GM12878 (cell line): Measurements from ENCODE around the gene BZW2. TPM values are rescaled to one million over a fixed set of nuclear protein-coding genes. Genes with fewer than 3 reads are reported as not detected.

Source experiments
- ATAC-seq: fragments of 200-7000 bp; cut with Tn5 transposase; 3 replicates; pipeline ENCODE4 v1.9.1; 2020; ENCODE audit warnings: mild to moderate bottlenecking, moderate library complexity
- BruUV-seq: library from RNA; stranded (reverse); fragments of 400-500 nt; replicated peaks from 2 replicates; lab custom pipeline; 2021; lab: Mats Ljungman, UMichigan
- CTCF ChIA-PET: fragments of 300-600 bp; sonication (Branson Sonifier 250); formaldehyde crosslinking; extraction: SDS; loops from one replicate; lab custom pipeline; 2021; ENCODE audit warnings: inconsistent platforms; lab: Yijun Ruan, JAX
- POLR2A ChIA-PET: fragments of 350-600 bp; formaldehyde crosslinking; extraction: SDS; loops from one replicate; lab custom pipeline; 2021; ENCODE audit warnings: inconsistent platforms; lab: Charles Lee
- RAD21 ChIA-PET: fragments of 300-600 bp; sonication (Branson Sonifier 250); formaldehyde crosslinking; loops from one replicate; lab custom pipeline; 2023; ENCODE audit warnings: antibody characterized with exemption; ENCODE audit not compliant: unreplicated experiment; lab: Charles Lee
- SMC1A ChIA-PET: fragments of 300-600 bp; sonication (Branson Sonifier 250); formaldehyde crosslinking; loops from one replicate; lab custom pipeline; 2023; ENCODE audit not compliant: unreplicated experiment, uncharacterized antibody; lab: Charles Lee
- DNase-seq: peaks from one replicate; pipeline ENCODE4 v3.0.0-alpha.2; 2011; ENCODE audit warnings: low read depth, low spot score
- FAIRE-seq: peaks from 3 replicates; lab custom pipeline; 2011; peaks lifted over from hg19 to GRCh38; lab: Jason Lieb, UNC
- H2AFZ ChIP-seq: 2 replicates; pipeline ENCODE4 v1.6.0; 2011; ENCODE audit warnings: low read depth, low read length, control low read depth; ENCODE audit not compliant: control insufficient read depth
- H3K27ac ChIP-seq: 2 replicates; pipeline ENCODE4 v1.5.1; 2011; ENCODE audit warnings: control low read depth; ENCODE audit not compliant: control insufficient read depth, insufficient read depth
- H3K27me3 ChIP-seq, 2 experiments: replicated peaks in 1 of 2; 2 replicates each; pipeline versions ENCODE4 v1.6.0 to v1.6.1; 2011; ENCODE audit warnings: low read length in 1 of 2; ENCODE audit not compliant: control insufficient read depth in 2 of 2, insufficient read depth in 2 of 2
- H3K36me3 ChIP-seq, 2 experiments: 2 replicates each; pipeline ENCODE4 v1.5.1; 2011; ENCODE audit warnings: low read length in 1 of 2; ENCODE audit not compliant: control insufficient read depth in 2 of 2, insufficient read depth in 2 of 2
- H3K4me1 ChIP-seq: 2 replicates; pipeline ENCODE4 v1.6.1; 2011; ENCODE audit warnings: mild to moderate bottlenecking, low read length, moderate library complexity, mixed read lengths; ENCODE audit not compliant: control insufficient read depth, insufficient read depth
- H3K4me2 ChIP-seq: 2 replicates; pipeline ENCODE4 v1.6.0; 2011; ENCODE audit warnings: control low read depth; ENCODE audit not compliant: control insufficient read depth, insufficient read depth
- H3K4me3 ChIP-seq: fragments of 200-600 bp; sonication (generic); 2 replicates; pipeline ENCODE4 v1.5.1; 2016
- H3K79me2 ChIP-seq: 2 replicates; pipeline ENCODE4 v1.6.0; 2011; ENCODE audit warnings: low read length; ENCODE audit not compliant: control insufficient read depth, insufficient read depth
- H3K9ac ChIP-seq: 2 replicates; pipeline ENCODE4 v1.8.0; 2011; ENCODE audit warnings: low read length, control low read depth, mixed read lengths; ENCODE audit not compliant: control insufficient read depth, insufficient read depth
- H3K9me3 ChIP-seq: replicated peaks from 3 replicates; pipeline ENCODE4 v1.5.1; 2011; ENCODE audit warnings: mild to moderate bottlenecking, low read length; ENCODE audit not compliant: control insufficient read depth, insufficient read depth
- H4K20me1 ChIP-seq: 2 replicates; pipeline ENCODE4 v1.6.0; 2011; ENCODE audit not compliant: control insufficient read depth, insufficient read depth
- BCL3 ChIP-seq: IDR thresholded peaks from 2 replicates; pipeline ENCODE4 v1.6.1; 2011; ENCODE audit warnings: borderline replicate concordance, low read depth, mild to moderate bottlenecking, moderate library complexity, low read length; ENCODE audit not compliant: insufficient read depth, poor library complexity, severe bottlenecking
- CEBPB ChIP-seq, 2 experiments: fragments of 150-350 bp in 1 of 2; IDR thresholded peaks; 2 replicates each; pipeline ENCODE4 v1.6.1; 2012 to 2014; ENCODE audit warnings: low read depth in 2 of 2, low read length in 2 of 2, borderline replicate concordance in 1 of 2, inconsistent platforms in 1 of 2
- CREB1 ChIP-seq: IDR thresholded peaks from 2 replicates; pipeline ENCODE4 v1.6.1; 2012; ENCODE audit warnings: low read depth, mild to moderate bottlenecking, inconsistent platforms
- CREM ChIP-seq: IDR thresholded peaks from 2 replicates; pipeline ENCODE4 v1.6.1; 2014; ENCODE audit warnings: antibody characterized with exemption, low read depth
- HDAC2 ChIP-seq: fragments of 200-600 bp; sonication (generic); IDR thresholded peaks from 2 replicates; pipeline ENCODE4 v1.6.1; 2017
- KAT2A ChIP-seq: conservative IDR thresholded peaks from 2 replicates; pipeline ENCODE4 v1.6.1; 2011; ENCODE audit warnings: low read depth, low read length; ENCODE audit not compliant: control insufficient read depth
- MTA3 ChIP-seq: IDR thresholded peaks from 2 replicates; pipeline ENCODE4 v1.6.1; 2012; ENCODE audit warnings: low read length, inconsistent platforms, borderline replicate concordance
- MYB ChIP-seq: fragments of 150-350 bp; IDR thresholded peaks from 2 replicates; pipeline ENCODE4 v1.6.1; 2014; ENCODE audit warnings: mild to moderate bottlenecking, low read depth, low read length, borderline replicate concordance
- RBBP5 ChIP-seq: fragments of 200-600 bp; sonication (generic); conservative IDR thresholded peaks from 2 replicates; pipeline ENCODE4 v1.6.1; 2016
- REST ChIP-seq: IDR thresholded peaks from 2 replicates; pipeline ENCODE4 v1.6.1; 2012; ENCODE audit warnings: mild to moderate bottlenecking, low read depth, low read length
- RFX5 ChIP-seq: IDR thresholded peaks from 2 replicates; pipeline ENCODE4 v1.6.1; 2011; ENCODE audit warnings: low read depth, low read length, improper control_type of control experiment
- SUPT20H ChIP-seq: IDR thresholded peaks from 2 replicates; pipeline ENCODE4 v1.6.1; 2011; ENCODE audit warnings: low read depth, mild to moderate bottlenecking, low read length, moderate library complexity, borderline replicate concordance; ENCODE audit not compliant: control insufficient read depth
- TBL1XR1 ChIP-seq: IDR thresholded peaks from 2 replicates; pipeline ENCODE4 v1.6.1; 2012; ENCODE audit warnings: low read depth, low read length, improper control_type of control experiment
- TCF12 ChIP-seq: IDR thresholded peaks from 2 replicates; pipeline ENCODE4 v1.6.1; 2011; ENCODE audit warnings: low read depth, mild to moderate bottlenecking, low read length
- WGBS: methylation state at CpG from one replicate; pipeline ENCODE4 v1.1.6; 2016; ENCODE audit warnings: low lambda C conversion rate; ENCODE audit not compliant: insufficient replicate concordance, insufficient coverage; ENCODE audit errors: missing lambda C conversion rate; 5-methylcytosine and 5-hydroxymethylcytosine counted together
- in situ Hi-C: fragments of 300-500 bp; cut with MboI; formaldehyde crosslinking; loops from 9 replicates; pipeline ENCODE4 v1.14.3; 2018; ENCODE audit warnings: mixed read lengths
- intact Hi-C: fragments of 100-400 bp; cut with micrococcal nuclease; formaldehyde crosslinking; loops from one replicate; pipeline ENCODE4 v1.14.2; 2022; ENCODE audit not compliant: unreplicated experiment
- polyA plus RNA-seq, 11 experiments: library from polyadenylated mRNA; depleted of rRNA in 4 of 11; unstranded in 6 of 11; stranded (reverse) in 5 of 11; fragments of >200 nt; fragmentation: Nextera tagmentation in 4 of 11; fragmentation: Illumina TruSeq in 1 of 11; extraction: Ambion mirVana in 4 of 11; extraction: Trizol in 1 of 11; gene quantifications; 1 replicate in 1 of 11; 2 replicates in 10 of 11; pipeline versions ENCODE4 v1.2.1 to v1.2.3, GENCODE V29; 2011 to 2016; ENCODE audit warnings: inconsistent platforms in 2 of 11, missing spikeins in 2 of 11, low read depth in 1 of 11
- total RNA-seq, 4 experiments: library from RNA; depleted of rRNA in 3 of 4; stranded (reverse); fragments of >200 nt in 3 of 4; fragmentation: Illumina TruSeq in 1 of 4; extraction: Trizol in 1 of 4; gene quantifications; 2 replicates each; pipeline versions ENCODE4 v1.2.1 to v1.2.3, GENCODE V29; 2013 to 2021

Gene BZW2
- total and polyA plus RNA-seq, 10 of the 15 experiments (the other 5 are each of a cell fraction or from before 2014, with no cell fraction given): 1.3 to 6.8 (median 3.1) TPM

GRCh38 chr7:16661924-16662323 lies 15.9 kb downstream of the BZW2 start:
- POLR2A ChIA-PET: no interaction called here
- Histone ChIP-seq H3K4me1 (no peaks in the 10 kb centered on the region), H3K27me3 (no peaks in the 10 kb centered on the region), H4K20me1 (no peaks in the 10 kb centered on the region), H3K27ac (no peak overlapping the region), H3K36me3 (no peaks in the 10 kb centered on the region), H3K9ac (no peak overlapping the region), H3K79me2 (no peaks in the 10 kb centered on the region)
- CTCF ChIA-PET: no interaction called here
- intact Hi-C loops: no loop called here
- SMC1A ChIA-PET: no interaction called here
- ATAC-seq: no peak
- 83% methylated on average over 1 of the region's 1 CpG for WGBS
- FAIRE-seq: no peak
- TF ChIP-seq MYB: no peak
- TF ChIP-seq, all 136 proteins: peak for 0
- Histone ChIP-seq H3K9me3 (no peaks in the 10 kb centered on the region), H2AFZ (no peak overlapping the region), H3K4me3 (no peak overlapping the region), H3K4me2 (no peak overlapping the region)
- in situ Hi-C loops: no loop called here
- DNase-seq: no peak
- RAD21 ChIA-PET: no interaction called here
- no TSS peak for BruUV-seq

GRCh38 chr7:16667355-16667754 lies 21.4 kb downstream of the BZW2 start:
- intact Hi-C loops: no loop called here
- CTCF ChIA-PET: no interaction called here
- DNase-seq: no peak
- TF ChIP-seq BCL3 (no peak), REST (no peak), CREM (no peak), RFX5 (no peak), TBL1XR1 (no peak), MTA3 (no peak), CEBPB (IDR thresholded peaks at IDR 0.05; ENCODE audit: borderline replicate concordance in 1 of 2, low read depth in 2 of 2, low read length in 2 of 2) (no peak), KAT2A (no peak), HDAC2 (no peak), SUPT20H (no peak), RBBP5 (no peak), CREB1 (no peak), TCF12 (no peak)

More at GRCh38 chr7:16667355-16667754, 21.4 kb downstream of the BZW2 start:
- no peak for FAIRE-seq
- Histone ChIP-seq H3K4me2 (no peak overlapping the region), H4K20me1 (no peaks in the 10 kb centered on the region), H3K4me3 (no peak overlapping the region), H3K9me3 (no peaks in the 10 kb centered on the region), H2AFZ (no peak overlapping the region), H3K79me2 (no peaks in the 10 kb centered on the region), H3K27ac (no peak overlapping the region), H3K4me1 (no peaks in the 10 kb centered on the region), H3K36me3 (no peaks in the 10 kb centered on the region), H3K9ac (no peak overlapping the region), H3K27me3 (no peaks in the 10 kb centered on the region)
- POLR2A ChIA-PET: no interaction called here
- SMC1A ChIA-PET: no interaction called here
- RAD21 ChIA-PET: no interaction called here
- 89% methylated on average over 3 of the region's 3 CpGs for WGBS
- BruUV-seq: no TSS peak
- ATAC-seq: no peak
- in situ Hi-C loops: no loop called here
